SKM-1 treated with dmso at 0.1 percent for 144 hours (cell line): ENCODE results near the gene POU6F2.
"Not testable (repeated sequence)": the region's sequence is repeated elsewhere in the genome, so short reads cannot be mapped to it uniquely, and the experiment has no call there.

ENCODE experiments used
- DNase-seq: peaks from one replicate; lab custom pipeline; 2025; ENCODE audit not compliant: unreplicated experiment; lab: John Stamatoyannopoulos, UW

Gene POU6F2

GRCh38 chr7:39295796-39296195 lies 318.1 kb downstream of the POU6F2 start:
- DNase-seq = no peak

GRCh38 chr7:39299695-39300094 lies 322.0 kb downstream of the POU6F2 start:
- DNase-seq = no peak

- no peak for DNase-seq
Measured at GRCh38 chr7:39300276-39300675, 322.6 kb downstream of the POU6F2 start.

- DNase-seq = no peak
Measured at GRCh38 chr7:39301543-39301942, 323.8 kb downstream of the POU6F2 start.

- no peak for DNase-seq
Measured at GRCh38 chr7:39304178-39304577, 326.5 kb downstream of the POU6F2 start.

- no peak for DNase-seq
Measured at GRCh38 chr7:39304668-39305405, 327.1 kb downstream of the POU6F2 start.

GRCh38 chr7:39306016-39306570 lies 328.4 kb downstream of the POU6F2 start:
- DNase-seq = no peak

GRCh38 chr7:39310699-39311098 lies 333.0 kb downstream of the POU6F2 start:
- no peak for DNase-seq

GRCh38 chr7:39312254-39312989 lies 334.7 kb downstream of the POU6F2 start:
- DNase-seq = no peak

- no peak for DNase-seq
Measured at GRCh38 chr7:39313376-39313775, 335.7 kb downstream of the POU6F2 start.

GRCh38 chr7:39313974-39314373 lies 336.3 kb downstream of the POU6F2 start:
- DNase-seq = no peak

GRCh38 chr7:39317107-39317506 lies 339.4 kb downstream of the POU6F2 start:
- DNase-seq = no peak

GRCh38 chr7:39317896-39318295 lies 340.2 kb downstream of the POU6F2 start:
- DNase-seq = no peak

GRCh38 chr7:39321245-39321644 lies 343.5 kb downstream of the POU6F2 start:
- DNase-seq = no peak

GRCh38 chr7:39321909-39322498 lies 344.3 kb downstream of the POU6F2 start:
- DNase-seq = no peak

- no peak for DNase-seq
Measured at GRCh38 chr7:39324139-39324760, 346.5 kb downstream of the POU6F2 start.

- not testable (repeated sequence) for DNase-seq
Measured at GRCh38 chr7:39331607-39332006, 353.9 kb downstream of the POU6F2 start.

- DNase-seq = no peak
Measured at GRCh38 chr7:39332142-39332541, 354.4 kb downstream of the POU6F2 start.

- no peak for DNase-seq
Measured at GRCh38 chr7:39333701-39334100, 356.0 kb downstream of the POU6F2 start.

- DNase-seq = no peak
Measured at GRCh38 chr7:39336442-39336841, 358.7 kb downstream of the POU6F2 start.

- DNase-seq = no peak
Measured at GRCh38 chr7:39338716-39339115, 361.0 kb downstream of the POU6F2 start.
